Activated CD8-positive, alpha-beta memory T cell treated with anti-CD3 and anti-CD28 coated beads for 36 hours (primary cell): ENCODE measurements around the gene C21orf58. TPM values are rescaled to one million over a fixed set of nuclear protein-coding genes. Genes with fewer than 3 reads are reported as not detected.

ENCODE experiments used
- CTCF ChIA-PET: fragments of 350-600 bp; sonication (Branson Sonifier 250); formaldehyde crosslinking; loops from one replicate; lab custom pipeline; 2021; ENCODE audit warnings: antibody characterized with exemption; lab: Charles Lee
- POLR2A ChIA-PET: fragments of 350-600 bp; sonication (Branson Sonifier 250); formaldehyde crosslinking; loops from one replicate; lab custom pipeline; 2021; ENCODE audit warnings: antibody characterized with exemption; lab: Charles Lee
- total RNA-seq, 2 experiments: library from RNA; stranded (reverse); gene quantifications; one replicate each; pipeline ENCODE4 v1.2.3, GENCODE V29; 2021

Gene C21orf58
- total RNA-seq, 2 experiments from 2014 or later, result 21.5 to 21.7 TPM

GRCh38 chr21:46329796-46330195 lies 6.1 kb upstream of the C21orf58 start:
- CTCF ChIA-PET, result no interaction called here
- POLR2A ChIA-PET, result no interaction called here

- CTCF ChIA-PET, result no interaction called here
- POLR2A ChIA-PET, result interaction anchor here (0.6 kb wide), 1 partner anchor 43 kb away, joined by 3 read pairs; no protein-coding TSS in a partner anchor
Observed at GRCh38 chr21:46328151-46328550, 4.5 kb upstream of the C21orf58 start.

- ChIA-PET CTCF (no interaction called here), POLR2A (no interaction called here)
Observed at GRCh38 chr21:46327711-46328110, 4.0 kb upstream of the C21orf58 start.

- POLR2A ChIA-PET, result no interaction called here
- CTCF ChIA-PET, result interaction anchor here (0.8 to 1.3 kb wide), 2 partner anchors 12 to 50 kb away, joined by 4 to 5 read pairs; no protein-coding TSS in a partner anchor
Observed at GRCh38 chr21:46326110-46326703, 2.5 kb upstream of the C21orf58 start.

GRCh38 chr21:46325073-46325912 lies 1.6 kb upstream of the C21orf58 start:
- ChIA-PET POLR2A (no interaction called here), CTCF (interaction anchor here (0.7 to 1.3 kb wide), 5 partner anchors 13 to 182 kb away, joined by 3 to 5 read pairs (median 3); no protein-coding TSS in a partner anchor)

- ChIA-PET CTCF (interaction anchor here (1.2 to 1.3 kb wide), 3 partner anchors 48 to 181 kb away, joined by 3 to 5 read pairs (median 3); no protein-coding TSS in a partner anchor), POLR2A (no interaction called here)
Observed at GRCh38 chr21:46324390-46325072, 861 bp upstream of the C21orf58 start.

- CTCF ChIA-PET, result interaction anchor here (1.1 kb wide), 2 partner anchors 15 to 351 kb away, joined by 3 read pairs; no protein-coding TSS in a partner anchor
- POLR2A ChIA-PET, result interaction anchor here (0.7 kb wide), 1 partner anchor 12 kb away, joined by 4 read pairs; no protein-coding TSS in a partner anchor
Observed at GRCh38 chr21:46323227-46323709, 402 bp downstream of the C21orf58 start.

GRCh38 chr21:46322351-46323226 lies 1.1 kb downstream of the C21orf58 start:
- POLR2A ChIA-PET, result interaction anchor here (0.6 to 0.7 kb wide), 2 partner anchors 12 to 136 kb away, joined by 3 to 4 read pairs; partner anchors contain the start of gene DIP2A
- CTCF ChIA-PET, result interaction anchor here (0.9 to 1.1 kb wide), 3 partner anchors 15 to 350 kb away, joined by 3 read pairs; no protein-coding TSS in a partner anchor

GRCh38 chr21:46320331-46320801 lies 3.3 kb downstream of the C21orf58 start:
- CTCF ChIA-PET, result interaction anchor here (1.2 kb wide), 1 partner anchor 24 kb away, joined by 3 read pairs; no protein-coding TSS in a partner anchor
- POLR2A ChIA-PET, result no interaction called here

- CTCF ChIA-PET, result interaction anchor here (1.2 kb wide), 1 partner anchor 23 kb away, joined by 3 read pairs; no protein-coding TSS in a partner anchor
- POLR2A ChIA-PET, result no interaction called here
Observed at GRCh38 chr21:46319186-46319585, 4.5 kb downstream of the C21orf58 start.

- POLR2A ChIA-PET, result no interaction called here
- CTCF ChIA-PET, result no interaction called here
Observed at GRCh38 chr21:46318464-46318845, 5.2 kb downstream of the C21orf58 start.

GRCh38 chr21:46317710-46318463 lies 5.8 kb downstream of the C21orf58 start:
- CTCF ChIA-PET, result no interaction called here
- POLR2A ChIA-PET, result no interaction called here

- ChIA-PET POLR2A (no interaction called here), CTCF (no interaction called here)
Observed at GRCh38 chr21:46316708-46317324, 6.9 kb downstream of the C21orf58 start.

- POLR2A ChIA-PET, result no interaction called here
Observed at GRCh38 chr21:46314441-46315020, 9.1 kb downstream of the C21orf58 start.

GRCh38 chr21:46312949-46313348 lies 10.7 kb downstream of the C21orf58 start:
- ChIA-PET POLR2A (no interaction called here), CTCF (no interaction called here)

More at GRCh38 chr21:46314441-46315020, 9.1 kb downstream of the C21orf58 start:
- CTCF ChIA-PET, result no interaction called here

GRCh38 chr21:46311568-46311967 lies 12.1 kb downstream of the C21orf58 start:
- ChIA-PET CTCF (no interaction called here), POLR2A (interaction anchor here (1.0 kb wide), 1 partner anchor 11 kb away, joined by 4 read pairs; no protein-coding TSS in a partner anchor)
